Right hindlimb (tissue), 1 donor: ENCODE measurements around the gene DGAT2L6.
"Not testable (repeated sequence)": the region's sequence is repeated elsewhere in the genome, so short reads cannot be mapped to it uniquely, and the experiment has no call there.

ENCODE experiments used
- DNase-seq: peaks from one replicate; pipeline ENCODE4 v3.0.0-alpha.2; 2018

Gene DGAT2L6

DNA sequence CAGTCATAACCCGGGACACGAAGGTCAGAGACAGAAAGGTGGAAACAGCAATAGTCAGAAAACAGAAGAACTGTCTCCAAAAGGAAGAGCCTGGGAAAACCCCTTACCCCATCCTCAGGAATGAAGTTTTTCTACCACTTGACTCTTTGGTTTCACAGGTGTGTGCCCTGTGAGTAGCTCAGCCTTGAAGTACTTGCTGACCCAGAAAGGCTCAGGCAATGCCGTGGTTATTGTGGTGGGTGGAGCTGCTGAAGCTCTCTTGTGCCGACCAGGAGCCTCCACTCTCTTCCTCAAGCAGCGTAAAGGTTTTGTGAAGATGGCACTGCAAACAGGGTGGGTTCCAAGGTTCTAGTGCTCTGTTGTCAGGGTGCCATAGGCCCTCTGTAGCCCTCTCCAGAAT lies 24.4 kb downstream of the DGAT2L6 start:
- no peak for DNase-seq

DNA sequence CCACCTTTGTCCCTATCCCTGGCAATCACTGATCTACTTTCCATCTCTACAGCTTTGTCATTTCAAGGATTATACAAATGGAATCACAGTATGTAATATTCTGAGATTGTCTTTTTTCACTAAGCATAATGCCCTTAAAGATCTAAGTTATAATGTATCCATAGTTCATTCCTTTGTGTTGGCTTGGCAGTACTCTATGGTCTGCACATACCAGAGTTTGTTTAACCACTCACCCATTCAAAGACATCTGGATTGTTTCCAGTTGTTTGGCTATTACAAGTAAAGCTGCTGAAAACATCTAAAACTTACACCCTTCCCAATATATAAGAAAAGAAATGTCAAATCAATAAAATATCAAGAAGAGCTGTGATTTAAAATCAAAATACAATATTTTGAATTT lies 31.2 kb downstream of the DGAT2L6 start:
- DNase-seq, result no peak

DNA sequence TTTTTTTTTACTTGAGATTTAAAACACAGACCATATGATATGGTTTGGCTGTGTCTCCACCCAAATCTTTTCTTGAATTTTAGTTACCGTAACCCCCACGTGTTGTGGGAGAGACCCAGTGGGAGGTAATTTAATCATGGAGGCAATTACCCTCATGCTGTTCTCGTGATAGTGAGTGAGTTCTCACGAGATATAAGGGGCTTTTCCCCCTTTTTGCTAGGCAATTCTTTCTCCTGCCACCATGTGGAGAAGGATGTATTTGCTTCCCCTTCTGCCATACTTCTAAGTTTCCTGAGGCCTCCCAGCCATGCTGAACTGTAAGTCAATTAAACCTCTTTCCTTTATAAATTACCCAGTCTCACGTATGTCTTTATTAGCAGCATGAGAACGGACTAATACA lies 32.3 kb downstream of the DGAT2L6 start:
- not testable (repeated sequence) for DNase-seq

DNA sequence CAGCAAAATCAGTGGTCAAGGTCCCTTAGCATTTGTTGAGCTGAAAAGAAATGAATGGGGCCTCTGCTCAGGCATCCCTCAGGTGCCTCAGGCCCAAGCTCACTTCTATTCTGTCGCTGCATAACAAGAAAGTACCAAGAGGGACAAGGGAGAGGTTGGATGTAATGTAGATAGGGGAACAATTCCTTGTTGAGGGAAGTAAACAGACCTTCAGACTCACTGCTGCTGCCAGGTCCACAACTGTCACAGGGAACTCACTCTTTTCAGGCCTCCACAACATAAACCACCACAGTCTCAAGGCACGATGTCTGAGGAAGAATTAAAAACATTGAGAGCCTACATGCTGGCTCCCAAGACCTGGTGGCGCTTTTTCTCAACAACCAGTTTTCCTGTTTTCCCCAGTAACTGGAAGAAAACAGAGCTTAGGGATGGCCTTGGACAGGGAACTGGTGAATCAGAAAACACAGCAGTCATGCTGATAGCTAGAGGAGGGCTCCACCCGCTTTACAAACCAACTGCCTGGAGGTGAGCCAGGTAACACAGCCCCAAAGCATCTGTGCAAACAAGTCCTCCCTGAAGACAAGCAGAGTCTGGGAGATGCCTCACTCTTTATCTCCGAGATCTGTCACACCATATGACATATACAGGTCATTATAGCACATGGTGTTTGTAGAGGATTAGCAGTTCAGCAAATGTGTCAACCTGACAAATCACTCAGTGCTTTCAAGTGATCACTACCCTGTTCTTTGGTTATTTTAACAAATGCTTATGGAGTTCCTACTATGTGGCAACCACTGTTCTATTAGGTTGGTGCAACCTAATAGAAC lies 42.9 kb downstream of the DGAT2L6 start:
- DNase-seq, result no peak

DNA sequence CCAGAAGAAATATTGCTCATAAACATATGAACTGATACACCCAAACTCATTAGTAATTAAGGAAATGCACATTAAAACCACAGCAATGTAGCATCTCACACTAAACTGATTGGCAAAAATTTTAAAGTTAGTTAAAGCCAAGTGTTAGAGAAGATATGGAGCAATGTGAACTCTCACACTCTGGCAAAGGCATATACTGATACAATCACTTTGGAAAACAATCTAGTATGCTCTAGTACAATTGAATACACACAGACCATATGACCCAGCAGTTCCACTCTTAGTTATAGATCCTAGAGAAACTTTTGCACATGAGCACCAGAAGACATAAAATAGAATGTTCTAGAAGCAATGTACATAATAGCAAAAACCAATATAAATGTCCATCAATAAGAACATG lies 48.8 kb downstream of the DGAT2L6 start:
- no peak for DNase-seq

DNA sequence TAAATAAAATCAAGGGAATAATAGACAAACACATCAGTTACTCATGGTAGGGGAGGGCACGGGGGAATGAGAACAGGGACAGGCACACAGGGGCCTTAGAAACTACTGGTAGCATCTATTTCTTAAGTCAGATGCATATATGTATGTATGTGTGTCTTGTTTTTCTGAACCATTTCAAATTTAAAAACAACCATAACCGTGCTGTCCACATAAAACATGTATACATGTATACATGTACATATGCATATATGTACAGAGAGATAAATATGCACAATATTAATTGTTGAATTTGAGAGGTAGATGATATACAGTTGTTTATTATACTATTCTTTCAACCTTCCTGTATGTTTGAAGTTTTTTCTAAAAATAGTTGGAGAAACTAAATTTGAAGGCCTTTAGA lies 49.4 kb downstream of the DGAT2L6 start:
- DNase-seq, result no peak

DNA sequence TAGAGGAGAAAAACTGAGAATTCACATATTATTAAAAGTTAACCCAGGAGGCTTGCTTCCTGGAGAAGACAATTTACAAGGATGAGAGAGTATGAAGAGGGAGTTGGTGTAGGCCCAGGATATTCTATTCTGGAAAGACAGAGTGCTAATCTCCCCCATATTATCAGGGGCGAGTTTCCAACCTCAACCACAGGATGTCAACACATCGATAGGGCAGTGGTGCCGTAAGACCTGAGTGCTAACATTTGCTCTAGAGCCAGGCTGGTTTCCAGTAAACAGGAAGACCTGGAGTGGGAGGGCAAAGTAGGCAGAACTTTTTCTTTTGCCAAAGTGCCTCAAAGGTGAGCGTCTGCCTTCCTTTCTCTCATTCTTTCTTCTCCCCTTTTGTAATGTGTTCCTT lies 54.4 kb downstream of the DGAT2L6 start:
- no peak for DNase-seq

DNA sequence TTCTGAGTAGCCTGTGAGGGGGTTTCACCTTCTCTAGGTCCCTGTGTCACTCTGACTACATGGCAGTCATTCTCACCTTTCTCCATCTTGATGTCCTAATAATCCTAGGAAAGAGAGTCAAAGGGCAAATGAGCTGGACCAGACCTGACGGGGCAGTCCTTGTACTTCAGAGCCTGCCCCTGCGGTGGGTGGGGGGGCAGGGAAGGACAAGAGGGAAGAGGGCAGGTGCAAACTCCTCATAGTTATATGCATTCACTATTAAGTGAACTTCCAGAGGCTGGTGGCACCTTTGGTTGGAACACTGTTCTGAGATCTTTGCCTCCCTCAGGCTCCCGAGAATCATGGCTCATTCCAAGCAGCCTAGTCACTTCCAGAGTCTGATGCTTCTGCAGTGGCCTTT lies 57.1 kb downstream of the DGAT2L6 start, which contains the start of gene AWAT1:
Gene AWAT1 (plus strand): TSS at position 301 of the 400 bp plus-strand sequence. CDS start 41 bp downstream, at position 342.
- DNase-seq, result no peak

DNA sequence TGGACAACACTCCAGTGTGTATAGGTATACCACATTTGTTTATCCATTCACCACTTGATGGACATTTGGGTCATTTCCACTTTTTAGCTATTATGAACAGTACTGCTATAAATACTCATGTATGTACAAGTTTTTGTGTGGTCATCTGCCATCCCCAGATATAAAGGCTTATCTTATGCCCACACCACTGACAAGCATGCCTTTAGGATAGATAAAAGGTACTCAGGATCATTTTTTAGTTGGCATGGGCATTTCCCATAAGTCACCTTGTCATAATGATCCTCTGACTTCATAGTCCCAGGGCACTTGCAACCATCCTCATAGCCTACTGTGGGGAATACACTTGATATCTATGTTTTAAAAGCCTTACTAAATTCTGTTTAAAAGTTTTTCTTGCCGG lies 63.5 kb downstream of the DGAT2L6 start:
- DNase-seq, result no peak

DNA sequence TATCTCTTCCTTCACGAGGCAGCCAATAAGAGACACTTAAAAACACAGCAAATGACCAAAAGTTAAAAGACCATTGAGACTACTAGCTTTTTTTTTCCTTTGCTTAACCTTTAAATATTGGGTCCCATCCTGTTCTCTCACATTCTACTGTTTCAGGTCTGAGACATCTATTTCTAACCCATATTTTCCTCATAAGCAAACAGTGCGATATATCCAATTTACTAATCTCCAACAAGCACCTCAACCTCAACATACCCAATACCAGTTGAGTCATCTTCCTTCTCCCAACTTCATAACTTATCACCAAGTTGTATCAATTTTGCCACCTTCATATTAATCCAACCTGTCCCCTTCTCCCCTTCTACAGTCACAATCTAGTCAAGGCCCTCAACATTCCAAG lies 64.2 kb downstream of the DGAT2L6 start:
- DNase-seq, result no peak

DNA sequence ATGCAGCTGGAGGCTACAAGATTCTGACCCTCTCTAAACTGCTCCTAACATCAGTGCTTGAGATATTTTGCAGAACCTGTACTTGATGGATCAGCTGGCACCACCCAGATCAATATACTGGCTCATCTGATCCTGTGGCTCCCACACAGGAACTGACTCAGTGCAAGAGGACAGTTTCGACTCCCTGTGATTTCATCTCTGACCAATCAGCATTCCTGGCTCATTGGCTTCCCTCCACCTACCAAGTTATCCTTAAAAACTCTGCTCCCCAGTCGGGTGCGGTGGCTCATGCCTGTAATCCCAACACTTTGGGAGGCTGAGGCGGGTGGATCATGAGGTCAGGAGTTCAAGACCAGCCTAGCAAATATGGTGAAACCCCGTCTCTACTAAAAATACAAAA lies 66.3 kb downstream of the DGAT2L6 start:
- DNase-seq, result not testable (repeated sequence)

DNA sequence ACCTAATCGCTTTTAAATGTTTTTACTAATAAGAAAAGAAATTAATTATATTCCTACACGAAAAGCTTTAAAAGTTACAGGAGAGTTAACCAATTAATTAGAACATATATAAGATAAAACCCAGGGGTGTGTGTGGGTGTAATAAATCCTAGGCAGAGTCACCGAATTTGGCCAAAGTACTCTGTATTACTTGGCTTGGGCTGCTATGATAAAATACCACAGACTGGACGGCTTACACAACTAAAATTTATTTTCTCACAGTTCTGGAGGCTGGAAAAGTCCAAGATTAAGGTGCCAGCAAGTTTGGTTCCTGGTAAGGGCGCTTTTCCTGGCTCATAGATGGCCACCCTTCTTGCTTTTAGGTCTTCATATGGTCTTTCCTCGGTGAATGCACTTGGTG lies 67.6 kb downstream of the DGAT2L6 start:
- DNase-seq, result no peak

DNA sequence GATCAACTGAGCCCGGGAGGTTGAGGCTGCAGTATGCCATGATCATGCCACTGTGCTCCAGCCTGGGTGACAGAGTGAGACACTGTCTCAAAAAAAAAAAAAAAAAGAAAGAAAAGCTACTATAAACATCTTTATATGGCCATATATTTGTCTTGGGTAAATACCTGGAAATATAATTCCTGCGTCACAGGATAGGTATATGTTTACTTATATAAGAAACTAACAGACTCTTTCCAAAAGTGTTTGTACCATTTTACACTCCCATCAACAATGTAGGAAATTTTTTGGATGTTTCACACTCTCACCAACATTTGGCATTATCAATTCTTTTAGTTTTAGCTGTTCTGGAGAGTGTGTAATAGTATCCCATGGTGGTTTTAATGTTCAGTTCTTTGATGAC lies 70.0 kb downstream of the DGAT2L6 start:
- DNase-seq, result no peak

DNA sequence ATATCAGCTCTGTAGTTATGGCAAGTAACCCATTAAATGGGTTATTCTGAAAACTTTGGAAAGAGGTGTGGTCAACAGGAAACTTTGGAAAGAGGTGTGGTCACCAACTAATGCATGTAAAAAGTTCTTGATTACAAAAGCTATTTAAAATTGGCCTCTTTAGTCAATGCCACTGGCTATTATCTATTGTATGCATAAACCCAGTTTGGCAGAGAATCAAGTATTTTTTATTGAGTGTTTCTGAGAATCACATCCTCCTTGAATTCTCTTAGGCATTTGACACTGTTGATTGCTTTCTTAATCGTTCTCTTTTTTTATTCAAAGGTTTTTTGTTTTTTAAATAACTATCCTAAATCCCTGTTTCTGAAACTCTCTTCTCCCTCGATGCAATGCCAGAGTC lies 75.2 kb downstream of the DGAT2L6 start:
- DNase-seq, result no peak

DNA sequence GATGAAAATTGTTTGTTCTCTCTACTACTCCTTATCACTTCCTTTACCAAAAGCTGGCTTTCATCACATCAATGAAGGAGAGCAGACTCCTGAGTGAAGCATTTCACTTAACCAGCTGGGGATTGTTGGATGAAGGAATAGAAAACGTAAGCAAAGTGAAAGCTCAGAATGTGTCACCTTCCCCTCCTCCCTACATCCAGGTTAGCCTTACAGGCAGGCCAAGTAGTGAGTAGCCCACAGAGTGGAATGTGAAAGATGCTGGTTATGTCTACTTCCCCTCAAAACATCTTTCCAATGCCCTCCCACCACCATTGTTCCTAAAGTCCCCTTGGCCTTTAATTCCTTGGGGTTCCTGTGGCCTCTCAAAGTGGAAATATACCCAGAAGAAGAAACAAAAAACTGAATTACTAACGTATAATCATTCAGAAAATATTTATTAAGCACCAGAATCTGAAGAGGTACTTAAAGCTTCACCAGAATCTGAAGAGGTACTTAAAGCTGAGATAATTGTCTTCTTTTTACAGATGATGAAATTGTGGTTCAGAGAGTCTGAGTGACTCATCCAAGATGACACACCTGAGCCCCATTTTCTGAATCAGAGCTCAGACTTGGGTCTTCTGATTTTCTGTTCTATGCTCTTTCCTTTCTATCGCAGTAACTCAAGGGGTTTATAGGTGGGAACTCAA lies 76.2 kb downstream of the DGAT2L6 start:
- no peak for DNase-seq

DNA sequence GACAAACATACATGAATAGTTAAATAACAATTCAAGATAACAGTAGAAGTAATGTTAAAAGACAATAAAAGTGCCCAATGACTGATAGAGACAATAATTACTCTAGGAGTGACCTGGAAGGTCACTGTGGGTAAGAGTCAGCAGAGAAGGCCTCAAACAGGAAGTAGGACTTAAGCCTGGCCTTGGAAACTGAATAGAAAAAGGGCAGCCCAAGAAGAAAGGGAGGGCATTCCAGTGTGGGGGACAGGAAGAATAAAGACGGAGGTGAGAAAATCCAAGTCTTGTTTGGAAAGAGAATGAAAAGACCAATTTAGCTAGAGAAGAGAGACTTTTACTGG lies 76.7 kb downstream of the DGAT2L6 start:
- DNase-seq, result no peak

DNA sequence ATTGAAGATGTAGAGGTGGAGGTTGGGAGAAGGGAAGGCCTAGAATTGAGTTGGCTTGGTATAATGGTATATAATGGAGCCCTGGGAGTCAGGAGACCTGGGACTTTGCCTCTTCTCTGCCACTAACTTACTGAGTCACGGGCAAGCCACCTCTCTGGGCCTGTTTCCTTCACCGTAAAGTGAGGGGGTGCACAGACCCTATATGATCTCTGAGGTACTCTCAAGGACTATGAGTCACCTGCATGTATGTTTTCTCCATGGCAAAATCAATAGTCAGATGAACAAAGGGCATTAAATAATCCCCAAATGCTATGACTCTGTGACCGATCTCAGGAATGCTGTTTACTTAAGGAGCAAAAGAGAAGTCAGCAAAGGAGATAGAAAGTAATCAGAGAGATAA lies 77.6 kb downstream of the DGAT2L6 start:
- no peak for DNase-seq
